HG02870 (cell line): ENCODE data around the gene SLC7A6OS.

Experiments used
- ATAC-seq: cut with Tn5 transposase; IDR thresholded peaks from one replicate; pipeline ENCODE4 v1.9.1; 2021; ENCODE audit warnings: mild to moderate bottlenecking, moderate library complexity; ENCODE audit not compliant: unreplicated experiment

SLC7A6OS gene

DNA sequence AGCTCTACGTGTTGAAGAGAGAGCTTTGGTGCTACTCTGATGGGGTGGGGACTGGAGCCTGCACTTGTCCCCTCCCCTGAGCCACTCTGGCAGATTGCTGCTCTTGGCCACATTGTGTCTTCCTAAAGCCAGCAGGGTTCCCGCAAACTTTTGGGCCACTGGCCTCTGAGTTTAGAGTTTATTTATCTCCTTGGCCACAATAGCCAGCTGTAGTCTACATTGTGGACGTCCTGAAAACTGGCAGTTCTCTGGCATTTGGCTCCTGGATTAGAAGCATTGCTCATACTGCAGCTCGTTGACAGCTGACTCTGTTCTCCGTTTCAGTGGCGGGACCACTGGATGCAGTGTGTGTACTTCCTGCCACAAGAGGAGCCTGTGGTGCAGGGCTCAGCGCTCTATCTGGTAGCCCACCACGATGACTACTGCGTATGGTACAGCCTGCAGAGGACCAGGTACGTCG is 34.6 kb upstream of the SLC7A6OS start:
- ATAC-seq: no peak

DNA sequence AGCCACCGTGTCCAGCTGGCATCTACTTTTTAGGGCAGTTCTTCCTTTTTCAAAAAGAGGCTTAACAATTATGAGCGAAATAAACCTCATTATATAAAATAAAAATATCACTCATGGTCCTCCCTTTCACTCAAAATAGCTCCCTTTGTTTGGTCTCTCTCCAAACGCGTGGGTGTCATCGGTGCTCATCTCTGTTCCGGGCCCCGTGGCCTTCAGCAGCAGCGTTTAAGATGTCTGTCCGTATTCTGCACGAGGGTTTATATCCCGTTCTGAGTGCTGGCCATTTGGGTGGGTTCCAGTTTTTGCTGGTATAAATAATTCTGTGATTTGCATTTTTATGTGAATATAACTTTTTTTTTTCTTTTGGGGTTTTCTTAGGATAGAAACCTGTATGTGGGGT is 33.5 kb upstream of the SLC7A6OS start:
- no peak for ATAC-seq

DNA sequence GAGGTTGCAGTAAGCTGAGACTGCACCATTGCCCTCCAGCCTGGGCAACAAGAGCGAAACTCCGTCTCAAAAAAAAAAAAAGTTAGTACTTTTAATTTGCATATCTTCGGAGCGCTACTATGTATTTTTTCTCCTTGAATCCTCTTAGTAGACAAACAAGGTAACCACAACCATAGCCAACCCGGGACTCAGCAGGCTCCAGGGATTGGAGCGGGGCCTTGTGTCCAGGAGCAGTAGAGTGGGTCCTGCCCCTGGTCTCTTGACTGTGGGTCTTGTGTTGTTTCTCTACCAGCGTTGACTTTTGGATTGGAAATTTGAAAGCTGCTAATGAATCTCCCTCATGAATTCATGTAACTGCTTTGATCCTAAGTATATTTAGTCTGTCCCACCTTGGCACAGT is 32.4 kb upstream of the SLC7A6OS start:
- ATAC-seq: no peak

DNA sequence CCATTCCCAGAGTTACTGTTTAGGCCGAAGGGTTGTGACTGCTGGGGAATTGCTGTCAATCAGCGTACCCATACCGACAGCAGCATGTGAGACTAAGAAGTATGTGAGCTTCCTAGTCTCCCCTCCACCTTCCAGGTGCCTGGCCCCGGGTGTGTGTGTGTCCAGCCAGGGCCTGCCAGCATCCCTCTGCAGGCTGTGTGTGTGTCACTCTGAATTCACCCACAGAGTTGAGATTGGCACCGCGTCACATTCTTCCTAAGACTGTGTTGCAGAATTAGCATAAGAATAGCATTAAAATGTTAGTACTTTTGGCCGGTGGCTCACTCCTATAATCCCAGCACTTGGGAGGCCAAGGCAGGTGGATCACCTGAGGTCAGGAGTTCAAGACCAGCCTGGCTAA is 31.9 kb upstream of the SLC7A6OS start:
- ATAC-seq: no peak

DNA sequence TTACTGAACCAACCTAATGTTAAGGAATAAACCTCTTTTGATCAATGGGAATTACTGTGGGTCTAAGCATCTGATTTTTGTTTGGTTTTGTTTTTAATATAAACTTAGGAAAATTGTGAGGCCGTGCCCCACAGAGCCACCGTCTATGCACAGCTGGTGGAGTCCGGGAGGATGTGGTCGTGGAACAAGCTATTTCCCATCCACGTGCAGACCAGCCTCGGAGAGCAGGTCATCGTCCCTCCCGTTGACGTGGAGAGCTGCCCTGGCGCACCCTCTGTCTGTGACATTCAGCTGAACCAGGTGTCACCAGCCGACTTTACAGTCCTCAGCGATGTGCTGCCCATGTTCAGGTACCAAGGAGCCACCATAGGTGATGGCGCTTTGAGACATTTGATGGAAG is 28.5 kb upstream of the SLC7A6OS start:
- ATAC-seq: no peak

DNA sequence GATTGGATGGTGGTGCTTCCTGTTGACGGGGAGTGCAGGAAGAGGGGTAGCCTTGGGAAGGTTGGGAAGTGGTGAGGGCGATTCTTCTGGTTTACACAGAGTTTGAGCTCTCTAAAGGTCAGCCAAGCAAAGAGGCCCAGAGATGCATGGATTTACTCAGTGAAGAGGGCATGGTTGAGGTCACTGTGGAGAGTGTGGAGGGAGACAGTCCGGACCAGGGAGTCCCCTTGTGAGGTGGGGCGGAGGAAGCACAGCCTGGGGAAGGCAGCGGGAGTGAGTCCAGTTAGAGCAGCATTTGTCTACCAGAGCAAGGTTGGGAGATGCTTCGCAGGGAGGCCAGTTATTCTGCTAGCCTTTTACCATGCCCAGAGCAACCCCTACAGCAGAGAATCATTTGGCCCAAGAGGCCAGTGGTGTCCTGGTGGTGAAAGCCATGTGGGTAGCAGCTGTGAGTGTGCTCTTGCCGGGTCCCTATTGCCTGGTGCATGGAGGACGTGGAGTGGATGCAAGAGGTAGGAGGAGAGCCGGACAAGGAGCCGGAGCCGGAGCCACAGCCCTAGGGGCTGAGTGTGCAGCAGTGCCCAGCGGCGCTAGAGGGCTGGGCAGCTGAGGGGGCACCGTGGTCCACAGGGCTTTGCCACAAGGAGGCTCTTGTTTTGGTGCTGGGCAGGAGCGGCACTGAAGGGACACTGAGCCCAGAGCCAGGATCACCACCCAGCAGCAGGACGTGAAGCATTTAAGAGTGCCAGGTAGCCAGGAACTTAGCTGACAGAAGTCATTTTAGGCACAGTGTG is 27.8 kb upstream of the SLC7A6OS start:
- ATAC-seq: no peak

DNA sequence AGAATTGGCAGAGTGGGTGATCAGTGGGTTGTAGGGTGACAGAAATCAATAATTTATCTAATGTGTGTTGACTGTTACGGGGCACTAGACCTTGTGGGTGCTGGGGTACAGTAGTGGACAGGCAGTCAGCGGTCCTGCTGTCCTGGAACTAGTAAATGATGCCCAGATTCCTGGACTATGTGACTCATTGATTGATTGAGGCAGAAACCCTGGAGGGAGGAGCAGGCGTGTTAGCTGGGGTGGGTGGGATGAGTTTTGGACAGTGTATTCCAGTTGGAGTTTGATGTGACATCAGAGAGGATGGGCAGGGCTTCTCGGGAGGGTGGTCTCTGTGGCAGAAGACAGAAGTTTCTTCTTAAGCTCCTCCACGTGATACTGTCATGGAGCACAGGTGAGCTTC is 24.4 kb upstream of the SLC7A6OS start:
- ATAC-seq: no peak

DNA sequence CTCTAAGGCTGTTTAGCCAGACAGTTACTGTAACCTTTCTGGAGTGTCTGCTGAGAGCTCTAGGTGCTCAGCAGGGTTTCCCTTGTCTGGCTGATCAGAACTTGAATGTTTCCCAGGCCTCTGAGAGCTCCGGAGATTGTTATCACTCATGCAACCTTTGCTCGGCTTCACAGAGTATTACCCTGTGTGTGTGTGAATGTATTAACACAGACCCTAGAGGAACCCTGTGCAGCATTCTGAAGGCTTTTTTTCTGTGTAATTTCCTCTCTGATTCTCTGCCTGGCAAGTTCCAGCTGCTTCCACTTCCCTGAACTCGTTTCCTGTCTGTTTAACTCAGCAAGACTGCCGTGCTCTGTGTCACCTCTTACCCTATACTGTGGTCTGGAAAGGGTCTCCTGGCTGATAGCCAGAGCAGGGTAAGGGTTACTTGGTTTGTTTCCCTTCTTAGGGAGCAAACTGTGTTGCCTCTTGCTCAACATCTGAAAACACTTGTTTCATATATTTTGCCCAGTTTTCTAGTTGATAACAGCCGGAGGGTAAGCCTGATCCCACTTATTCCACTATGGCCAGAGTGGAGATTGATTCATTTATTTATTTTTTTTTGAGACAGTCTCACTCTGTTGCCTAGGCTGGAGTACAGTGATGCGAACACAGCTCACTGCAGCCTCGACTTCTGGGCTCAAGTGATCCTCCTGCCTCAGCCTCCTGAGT is 21.8 kb upstream of the SLC7A6OS start:
- no peak for ATAC-seq

DNA sequence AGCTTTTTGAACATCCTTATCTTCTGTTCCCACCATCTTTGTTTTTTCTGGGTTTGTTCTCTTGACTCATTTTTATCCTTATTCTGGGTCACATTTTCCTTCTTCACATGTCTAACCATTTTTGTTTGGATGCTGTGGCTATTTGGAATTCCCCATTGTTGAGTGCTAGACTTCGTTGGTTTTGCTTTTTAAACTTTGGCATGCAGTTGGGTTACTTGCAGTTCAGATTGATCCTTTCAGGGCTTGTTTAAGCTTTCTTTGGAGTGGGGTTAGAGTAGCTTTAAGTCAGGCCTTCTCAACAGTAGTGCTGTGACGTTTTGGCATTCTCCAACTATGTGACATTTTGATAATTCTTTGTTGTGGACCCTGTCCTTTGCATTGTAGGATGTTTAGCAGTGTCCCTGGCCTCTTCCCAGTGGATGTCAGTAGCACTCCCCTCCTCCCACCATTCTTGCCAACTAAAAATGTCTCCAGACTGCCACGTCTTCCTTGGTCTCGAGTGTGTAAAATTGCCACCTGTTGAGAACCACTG is 21.2 kb upstream of the SLC7A6OS start:
- no peak for ATAC-seq

DNA sequence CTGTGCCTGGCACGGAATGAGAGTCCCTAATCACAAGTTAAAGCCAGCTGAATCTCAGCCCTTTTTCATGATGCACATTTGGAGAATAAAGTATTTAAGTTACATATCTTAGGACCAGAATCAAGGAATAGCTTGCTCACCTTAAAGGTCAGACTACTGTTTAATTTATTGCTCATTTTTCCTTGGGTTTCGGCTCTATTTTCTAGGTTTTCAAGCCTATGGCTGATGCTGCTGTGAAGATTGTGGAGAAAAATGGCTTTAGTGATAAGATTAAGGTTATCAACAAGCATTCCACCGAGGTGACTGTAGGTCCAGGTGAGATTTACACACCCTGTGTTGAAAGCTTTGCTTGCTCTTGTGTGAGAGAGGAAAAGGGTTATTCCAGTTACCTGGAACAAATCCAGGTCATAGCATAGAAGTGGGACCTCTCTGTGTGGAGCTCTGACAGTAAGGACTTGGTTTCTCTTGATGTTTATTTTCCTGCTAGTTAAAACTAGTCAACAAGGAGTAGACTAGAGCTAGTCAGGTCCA is 18.2 kb upstream of the SLC7A6OS start:
- no peak for ATAC-seq

DNA sequence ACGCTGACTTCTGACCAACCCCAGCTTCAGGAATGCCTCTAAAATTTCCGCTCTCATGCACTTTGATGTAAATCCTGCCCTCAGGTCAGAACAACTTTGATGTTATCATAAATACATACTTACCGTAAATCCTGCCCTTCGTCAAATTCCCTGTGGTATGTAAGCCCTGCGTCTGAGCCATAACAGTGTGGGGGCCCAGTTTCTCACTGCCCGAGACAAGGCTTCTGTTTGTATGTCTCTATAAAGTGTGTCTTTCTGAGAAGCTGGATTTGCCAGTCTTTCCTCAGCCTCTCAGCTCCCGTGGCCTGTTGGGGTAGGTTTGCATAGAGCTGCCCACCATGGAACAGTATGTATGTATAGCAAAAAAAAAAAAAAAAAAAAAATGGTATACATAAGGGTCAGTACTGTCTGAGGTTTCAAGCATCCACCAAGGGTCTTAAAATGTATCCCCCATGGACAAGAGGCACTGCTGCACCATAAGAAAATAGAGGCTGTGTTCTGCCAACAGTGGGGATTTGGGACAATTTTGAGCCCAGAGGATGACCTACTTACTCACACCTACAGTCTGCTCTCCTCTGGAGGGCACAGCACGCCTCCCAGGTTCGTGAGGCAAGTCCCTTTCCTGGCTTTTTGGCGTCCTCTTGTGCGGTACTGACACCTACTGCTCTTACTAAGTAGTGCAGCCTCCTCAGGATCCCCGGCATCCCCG is 17.6 kb upstream of the SLC7A6OS start:
- peak; percentile 66 for ATAC-seq

DNA sequence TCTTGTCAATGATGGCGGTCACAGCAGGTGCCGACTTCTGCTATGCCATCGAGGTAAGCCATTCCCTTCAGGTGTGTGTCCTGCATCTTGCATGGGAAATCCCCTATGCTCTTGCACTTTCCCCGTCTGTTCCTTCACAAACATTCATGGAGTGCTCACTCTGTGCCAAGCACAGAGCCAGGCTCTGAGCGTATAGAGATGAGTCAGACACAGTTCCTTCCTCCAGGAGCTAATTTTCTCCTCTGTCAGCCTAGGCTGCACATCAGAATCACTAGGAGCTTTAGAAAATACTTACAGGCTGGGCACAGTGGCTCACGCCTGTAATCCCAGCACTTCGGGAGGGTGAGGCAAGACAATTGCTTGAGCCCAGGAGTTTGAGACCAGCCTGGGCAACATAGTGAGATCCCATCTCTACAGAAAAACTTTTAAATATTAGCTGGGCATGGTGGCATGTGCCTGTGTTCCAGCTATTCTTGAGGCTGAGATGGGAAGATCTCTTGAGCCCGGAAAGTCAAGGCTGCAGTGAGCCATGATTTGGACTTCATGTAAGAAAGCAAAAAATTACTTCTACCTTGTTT is 14.1 kb upstream of the SLC7A6OS start:
- ATAC-seq: no peak

DNA sequence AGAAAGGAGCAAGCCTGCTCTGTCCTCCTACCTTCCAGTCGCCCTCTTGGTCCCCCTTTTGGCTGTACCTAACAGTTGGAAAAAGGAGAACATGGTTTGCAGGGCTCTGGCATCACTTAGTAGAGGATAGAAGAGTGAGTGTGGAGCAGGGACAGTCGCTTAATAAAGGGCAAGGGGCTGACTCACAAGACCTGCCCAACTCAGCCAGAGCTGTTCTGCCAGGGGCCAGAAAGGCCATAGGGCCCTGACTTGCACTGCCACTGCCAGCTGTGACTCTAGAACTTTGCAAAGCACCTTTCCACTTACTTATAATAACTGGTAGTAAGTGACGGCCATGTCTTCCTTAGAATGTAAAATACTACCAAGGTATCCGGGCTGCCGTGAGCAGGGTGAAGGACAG is 13.6 kb upstream of the SLC7A6OS start:
- ATAC-seq: no peak

DNA sequence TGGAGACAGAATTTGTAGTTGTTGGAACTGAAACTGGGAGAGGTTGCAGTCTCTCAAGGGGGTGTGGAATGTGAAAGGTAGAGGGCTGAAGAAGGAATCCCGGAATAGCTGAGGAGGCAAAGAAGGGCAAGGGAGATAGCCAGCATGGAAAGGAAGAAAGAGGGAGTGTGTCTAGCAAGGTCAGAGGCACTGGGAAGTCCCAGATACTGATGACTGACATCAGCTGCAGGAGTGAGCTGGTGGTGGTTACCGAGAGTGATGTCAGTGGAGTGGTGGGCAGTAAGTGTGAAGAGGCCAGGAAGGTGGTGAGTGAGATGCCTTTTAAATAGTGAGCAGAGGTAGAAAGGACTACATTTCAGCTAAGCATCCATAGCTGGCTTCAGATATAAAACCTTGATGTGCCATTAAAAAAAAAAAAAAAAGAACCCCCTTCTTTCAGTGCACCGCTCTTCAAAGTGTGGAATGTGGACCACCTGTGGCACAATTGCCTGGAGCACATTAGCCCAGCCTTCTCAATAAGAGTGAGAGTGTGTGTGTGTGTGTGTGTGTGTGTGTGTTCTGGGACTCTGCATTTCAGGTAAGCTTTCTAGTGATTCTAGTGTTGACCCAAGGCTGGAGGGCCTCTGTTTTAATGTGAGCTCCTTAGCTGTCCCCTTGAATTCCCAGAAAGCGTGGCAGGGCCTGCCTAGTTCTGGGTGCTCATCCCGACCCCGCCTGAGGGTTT is 8.6 kb upstream of the SLC7A6OS start:
- no peak for ATAC-seq

DNA sequence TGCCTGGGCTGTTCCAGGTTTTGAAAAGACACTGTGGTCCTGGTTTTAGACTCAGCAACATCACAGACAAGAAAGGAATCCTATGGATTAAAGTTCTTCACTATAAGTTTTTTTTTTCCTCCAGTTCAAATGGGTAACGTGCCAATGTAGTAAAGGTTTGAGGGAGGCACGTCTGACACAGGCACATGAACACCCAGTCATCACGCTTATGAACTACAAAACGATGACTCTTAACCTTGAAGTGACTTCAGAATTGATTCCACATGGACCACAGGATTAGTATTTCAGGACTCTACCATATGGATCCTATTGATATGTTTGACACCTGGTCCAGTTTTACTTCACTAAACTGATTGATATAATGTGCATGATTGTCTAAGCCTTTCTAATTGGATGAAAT is 2.4 kb upstream of the SLC7A6OS start:
- ATAC-seq: no peak

DNA sequence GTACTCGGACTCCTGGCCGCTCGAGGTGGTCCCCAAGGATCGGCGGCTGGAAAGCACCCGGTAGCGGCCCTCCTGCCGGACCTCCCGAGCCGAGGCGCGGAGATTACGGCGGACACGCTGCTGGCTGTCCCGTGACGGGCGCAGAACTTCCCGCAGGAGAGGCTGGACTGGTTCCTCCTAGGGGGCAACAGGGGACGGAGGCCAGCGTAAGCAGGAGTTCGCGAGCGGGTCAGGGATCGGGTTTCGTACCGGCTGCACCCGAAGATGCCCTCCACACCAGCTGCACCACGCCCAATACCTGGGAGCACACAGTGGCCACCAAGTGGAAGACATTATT is 341 bp downstream of the SLC7A6OS start:
- ATAC-seq: no peak

DNA sequence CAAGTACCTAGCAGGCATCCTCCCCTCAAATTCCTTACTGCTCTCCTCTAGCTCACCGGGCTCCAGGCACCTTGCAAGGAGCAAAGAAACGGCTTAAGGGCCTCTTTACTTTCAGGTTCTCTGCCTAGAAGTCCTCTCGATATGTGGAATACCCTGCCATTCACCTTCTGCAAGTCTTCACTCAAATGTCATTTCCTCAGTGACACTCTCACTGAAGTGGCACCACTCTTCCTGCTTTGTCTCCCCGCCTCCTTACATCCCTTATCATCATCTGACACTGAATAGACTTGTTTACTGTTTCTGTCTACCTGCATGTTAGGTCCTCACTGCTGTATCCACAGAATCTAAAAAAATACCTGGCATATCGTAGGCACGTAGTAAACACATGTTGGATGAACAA is 947 bp downstream of the SLC7A6OS start:
- no peak for ATAC-seq

DNA sequence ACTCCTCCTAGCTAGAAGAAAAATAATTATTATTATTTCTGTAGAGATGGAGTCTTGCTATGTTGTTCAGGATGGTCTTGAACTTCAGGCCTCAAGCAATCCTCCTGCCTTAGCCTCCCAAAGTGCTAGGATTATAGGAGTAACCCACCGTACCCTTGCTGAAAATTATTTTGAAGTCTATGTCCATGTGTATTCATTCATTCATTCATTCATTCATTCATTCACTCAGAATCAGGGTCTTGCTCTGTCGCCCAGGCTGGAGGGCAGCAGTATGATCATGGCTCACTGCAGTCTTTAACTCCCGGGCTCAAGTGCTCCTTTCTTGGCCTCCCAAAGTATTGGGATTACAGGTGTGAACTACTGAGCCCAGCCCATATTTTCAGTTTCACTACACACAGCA is 4.1 kb downstream of the SLC7A6OS start:
- ATAC-seq: no peak

DNA sequence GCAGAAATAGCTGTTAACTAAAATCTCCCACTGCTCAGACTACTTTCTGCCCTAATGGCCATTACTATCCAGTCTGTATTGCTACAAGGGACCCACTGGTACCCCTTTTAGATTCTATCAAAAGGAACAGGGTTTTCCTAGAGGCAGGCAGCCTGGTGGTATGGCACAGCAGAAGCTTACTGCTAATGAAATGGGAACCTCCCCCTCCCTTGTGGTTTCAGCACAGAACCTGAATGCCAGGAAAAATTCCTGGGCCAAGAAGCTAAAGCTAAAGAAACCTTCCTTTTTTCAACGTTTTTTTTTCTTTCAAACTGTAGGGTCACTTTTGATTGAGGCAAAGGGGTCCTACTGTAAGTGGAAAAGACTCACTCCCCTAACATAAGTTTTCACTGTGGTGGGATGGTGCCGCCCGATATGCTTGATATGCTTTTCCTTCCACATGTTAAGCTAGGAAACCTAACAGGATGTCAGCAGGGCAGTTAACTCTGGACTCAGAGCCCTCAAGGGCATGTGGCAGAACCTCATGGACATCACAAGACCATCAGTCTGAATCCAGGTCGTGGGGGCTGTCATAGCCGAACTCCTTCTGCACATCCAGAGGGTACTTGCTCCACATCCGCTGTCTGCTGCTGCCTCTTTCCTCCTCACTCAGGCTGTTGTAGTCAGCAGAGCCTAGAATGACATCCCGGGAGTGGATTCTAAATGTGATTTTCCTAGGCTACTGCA is 9.8 kb downstream of the SLC7A6OS start:
- no peak for ATAC-seq
